Measurements from ENCODE around the gene KIRREL3.

Gene KIRREL3

GRCh38 chr11:126519764-126520734 lies 480.5 kb downstream of the KIRREL3 start:
- DNase-seq, result no peak

- DNase-seq, result no peak
Measured at GRCh38 chr11:126518972-126519690, 481.4 kb downstream of the KIRREL3 start.

DNA sequence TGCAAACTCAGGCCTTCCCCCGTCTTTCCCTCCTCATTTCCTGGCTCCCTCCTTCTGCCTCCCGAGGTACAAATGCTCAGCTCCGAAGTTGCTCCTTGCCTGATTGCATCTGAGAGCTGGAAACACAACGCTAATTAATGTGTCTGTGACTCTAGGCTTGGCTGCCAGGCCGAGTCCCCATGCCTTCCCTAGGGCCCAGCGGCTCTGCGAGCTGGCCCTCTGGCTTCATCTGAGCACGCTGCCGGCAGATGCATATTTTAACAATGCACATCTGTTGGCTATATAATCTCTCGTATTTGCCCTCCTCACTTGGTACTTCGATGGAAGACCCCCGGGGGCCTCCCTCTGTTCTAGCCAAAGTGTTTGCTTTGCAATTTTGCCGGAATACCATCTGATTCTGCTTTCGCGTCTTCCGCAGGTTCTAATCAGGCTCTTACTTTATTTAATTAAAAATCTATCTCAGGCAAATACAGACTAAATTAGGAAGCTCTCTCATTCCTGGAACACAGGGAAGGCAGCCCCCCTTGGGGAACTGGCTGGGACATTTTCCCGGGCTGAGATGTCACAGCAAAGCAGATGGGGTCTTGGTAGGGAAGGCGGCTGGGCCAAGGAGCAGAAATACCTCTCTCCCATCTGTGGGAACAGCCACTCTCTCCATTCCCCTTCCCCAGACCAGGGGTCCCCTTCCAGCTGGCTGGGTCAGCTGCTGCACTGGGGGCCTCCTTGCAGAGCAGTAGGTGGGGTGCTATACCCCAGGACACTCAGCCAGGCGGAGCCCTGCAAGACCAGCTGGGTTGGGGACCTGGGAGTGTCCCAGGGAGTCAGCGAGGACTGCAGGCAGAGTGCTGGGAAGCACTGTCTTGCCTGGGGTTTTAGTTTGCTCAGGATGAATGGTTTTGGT lies 482.2 kb downstream of the KIRREL3 start:
- no peak for DNase-seq

DNA sequence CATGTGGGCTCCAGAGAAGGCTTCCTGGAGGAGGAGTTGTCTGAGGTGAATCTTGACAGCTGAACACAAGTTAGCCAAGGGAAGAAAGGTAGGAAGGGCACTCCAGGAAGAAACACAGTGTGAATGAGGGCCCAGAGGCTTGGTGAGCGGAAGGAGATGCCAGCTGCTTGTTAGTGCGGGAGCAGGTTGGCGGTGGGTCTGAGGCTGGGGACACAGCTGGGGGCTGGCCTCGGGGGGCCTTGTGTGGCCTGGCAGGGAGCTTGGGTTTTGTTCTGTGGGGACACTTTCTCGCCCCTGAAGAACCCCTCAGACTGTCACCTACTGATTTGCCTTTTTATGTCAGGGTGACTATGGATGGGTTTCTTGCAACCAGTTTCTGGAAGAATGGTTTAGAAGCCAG lies 485.1 kb downstream of the KIRREL3 start:
- no peak for DNase-seq

DNA sequence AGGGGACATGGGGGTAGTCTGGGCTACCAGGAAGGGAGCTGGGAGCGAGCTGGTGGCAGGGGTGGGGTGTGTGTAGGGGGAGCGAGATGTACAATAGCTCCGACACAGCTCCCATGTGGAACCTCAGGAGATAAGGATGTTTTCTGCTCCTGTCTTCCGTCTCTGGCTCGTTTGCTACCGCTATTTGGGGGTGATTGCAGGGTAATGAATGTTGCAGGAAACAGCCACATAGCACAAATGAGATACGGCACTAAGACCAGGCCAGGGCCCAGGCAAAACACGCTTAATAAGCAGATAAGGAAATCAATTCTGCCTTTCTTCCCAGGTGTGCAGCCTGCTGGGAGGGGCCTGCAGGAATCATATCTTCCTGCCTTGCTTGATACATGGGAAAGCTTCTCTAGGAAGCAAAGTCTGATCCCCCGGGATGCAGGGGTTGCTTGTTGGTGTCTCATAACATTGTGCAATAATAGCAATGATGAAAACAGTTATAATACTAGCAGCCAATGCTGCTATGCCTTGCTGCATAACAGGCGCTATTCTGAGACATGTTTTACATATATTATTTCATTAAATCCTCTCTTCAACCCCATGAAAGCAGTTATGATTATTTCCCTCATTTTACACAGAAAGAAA lies 486.4 kb downstream of the KIRREL3 start:
- DNase-seq, result no peak

DNA sequence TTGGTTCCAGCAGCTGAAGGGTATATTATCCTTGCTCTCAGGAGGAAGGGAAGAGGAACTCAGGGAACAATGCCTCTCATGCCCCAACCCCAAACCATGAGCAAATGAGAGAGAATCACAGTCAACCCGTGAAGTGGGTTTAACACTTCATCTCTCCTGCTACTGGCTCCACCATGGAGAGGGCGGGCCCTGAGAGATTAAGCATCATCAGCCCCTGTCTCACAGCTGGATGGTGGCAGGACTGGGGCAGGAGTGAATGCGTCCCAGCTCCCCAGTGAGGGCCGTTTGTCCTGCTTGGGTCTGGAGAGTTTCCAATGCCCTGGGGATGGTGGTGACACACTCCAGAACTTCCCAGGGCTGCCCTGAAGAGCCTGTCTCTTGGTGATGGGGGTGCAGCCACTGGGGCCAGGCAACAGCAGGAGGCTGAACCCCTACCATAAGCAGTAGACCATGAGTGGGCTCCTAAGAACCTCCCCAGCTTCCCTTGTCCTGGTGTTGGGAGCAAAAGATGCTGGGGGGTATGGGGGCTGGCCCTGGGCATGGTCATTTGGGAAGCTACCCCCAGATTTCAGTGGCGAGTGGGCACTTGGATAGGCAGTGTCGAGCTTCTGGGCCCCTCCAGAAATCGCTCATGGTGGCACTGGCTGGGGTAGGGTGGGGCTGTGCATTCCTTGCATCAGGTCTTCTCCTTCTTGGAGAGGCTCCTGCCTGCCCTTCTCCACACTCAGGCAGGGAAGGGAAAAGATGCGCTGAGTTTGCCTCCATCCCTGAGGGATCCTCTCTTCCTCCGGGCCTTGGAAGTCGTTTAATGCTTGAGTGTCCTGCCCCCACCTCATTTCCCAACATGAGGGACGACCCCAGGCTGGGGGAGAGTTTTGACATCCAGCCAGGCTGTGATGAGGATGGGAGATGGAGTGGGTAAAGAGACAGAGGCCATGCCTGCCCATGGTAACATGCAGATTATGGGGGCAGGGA lies 487.5 kb downstream of the KIRREL3 start:
- DNase-seq, result no peak

- DNase-seq, result no peak
Measured at GRCh38 chr11:126512251-126512650, 488.3 kb downstream of the KIRREL3 start.

GRCh38 chr11:126511475-126512115 lies 489.0 kb downstream of the KIRREL3 start:
- DNase-seq, result no peak

GRCh38 chr11:126510621-126511370 lies 489.8 kb downstream of the KIRREL3 start:
- no peak for DNase-seq

- DNase-seq, result no peak
Measured at GRCh38 chr11:126507646-126508045, 492.9 kb downstream of the KIRREL3 start.

DNA sequence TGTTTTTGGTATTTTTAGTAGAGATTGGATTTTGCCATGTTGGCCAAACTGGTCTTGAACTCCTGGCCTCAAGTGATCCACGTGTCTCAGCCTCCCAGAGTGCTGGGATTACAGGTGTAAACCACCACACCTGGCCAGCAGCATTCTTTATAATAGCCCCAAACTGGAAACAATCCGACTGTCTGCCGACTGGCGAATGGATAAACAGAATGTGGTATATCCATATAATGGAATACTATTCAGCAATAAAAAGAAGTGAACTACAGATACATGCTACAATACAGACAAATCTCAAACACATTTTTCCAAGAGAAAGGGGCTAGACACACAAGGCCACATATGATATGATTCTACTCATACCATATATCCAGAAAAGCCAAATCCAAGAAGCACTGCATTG lies 493.8 kb downstream of the KIRREL3 start:
- no peak for DNase-seq

DNA sequence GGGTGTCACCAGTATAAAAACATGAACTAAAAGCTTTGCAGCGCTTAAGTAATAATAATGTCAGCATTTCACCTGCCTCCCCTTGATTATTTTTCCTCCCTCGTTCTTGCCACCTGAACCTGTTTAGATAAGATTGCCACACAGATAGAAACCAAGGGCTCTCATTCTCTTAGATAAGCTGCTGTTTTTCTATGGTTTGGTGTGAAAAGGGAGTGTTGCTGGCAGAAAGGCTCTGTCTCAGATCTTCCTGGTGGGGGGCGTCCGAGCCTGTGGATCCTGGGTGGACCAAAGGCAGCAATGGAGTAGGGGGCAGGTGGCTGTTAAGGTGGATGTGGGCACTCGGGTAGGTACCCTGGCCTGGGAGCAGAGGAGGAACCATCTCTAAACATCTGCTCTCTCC lies 497.6 kb downstream of the KIRREL3 start:
- DNase-seq, result no peak

DNA sequence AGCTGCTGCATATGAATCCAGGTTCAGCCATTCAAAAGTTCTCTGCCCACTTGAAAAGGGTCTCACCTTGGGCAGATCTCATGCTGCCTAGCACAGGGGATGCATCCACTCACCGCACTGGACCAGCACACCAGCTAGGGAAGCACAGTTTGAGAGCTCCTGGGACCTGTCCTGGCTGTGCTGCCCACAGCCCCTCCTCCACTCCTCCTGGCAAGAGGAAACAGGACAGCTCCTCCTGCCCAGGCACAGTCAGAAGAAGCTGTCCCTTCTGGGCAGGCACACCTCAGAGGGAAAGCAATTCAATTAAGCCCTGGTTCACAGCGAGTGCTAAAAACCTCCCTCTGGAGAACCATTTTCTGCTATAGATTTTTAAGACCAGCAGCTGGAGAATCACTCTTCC lies 498.4 kb downstream of the KIRREL3 start:
- DNase-seq, result no peak

GRCh38 chr11:126501641-126502040 lies 498.9 kb downstream of the KIRREL3 start:
- DNase-seq, result no peak

- DNase-seq, result no peak
Measured at GRCh38 chr11:126500981-126501380, 499.6 kb downstream of the KIRREL3 start.

- no peak for DNase-seq
Measured at GRCh38 chr11:126499131-126499752, 501.3 kb downstream of the KIRREL3 start.

- no peak for DNase-seq
Measured at GRCh38 chr11:126498281-126498680, 502.3 kb downstream of the KIRREL3 start.

- DNase-seq, result no peak
Measured at GRCh38 chr11:126497581-126498122, 502.9 kb downstream of the KIRREL3 start.
